Measurements from ENCODE around the gene MRPS22. TPM values are rescaled to one million over a fixed set of nuclear protein-coding genes. Genes with fewer than 3 reads are reported as not detected.

The MRPS22 gene
- total and polyA plus RNA-seq, 9 of the 15 experiments (the other 6 are each of a cell fraction or from before 2014, with no cell fraction given) = 148 to 397 (median 229) TPM

DNA sequence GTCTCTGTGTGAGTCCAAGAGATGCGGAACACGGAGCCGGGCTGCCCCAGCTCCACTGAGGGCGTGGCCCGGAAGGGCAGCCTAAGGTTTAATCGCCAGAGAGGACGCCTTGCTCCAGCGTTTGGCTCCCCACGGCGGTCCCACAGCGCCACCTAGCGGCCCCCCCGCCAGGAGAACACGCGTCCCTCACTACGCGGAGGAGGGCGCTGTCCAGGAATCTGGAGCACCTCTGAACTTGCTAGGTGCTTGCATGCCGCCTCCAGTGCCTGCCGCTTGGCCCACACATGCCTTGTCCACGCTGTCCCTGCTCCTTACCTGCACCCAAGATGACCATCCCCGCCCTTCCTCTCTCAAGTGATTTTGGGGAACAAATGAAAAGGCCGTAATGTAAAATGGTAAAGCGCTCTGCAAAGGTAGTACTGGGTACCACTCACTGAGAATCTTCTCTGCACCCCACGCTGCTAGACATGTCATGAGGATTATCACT is 14.4 kb upstream of the MRPS22 start (continued):
- TF ChIP-seq, protein P1, sequence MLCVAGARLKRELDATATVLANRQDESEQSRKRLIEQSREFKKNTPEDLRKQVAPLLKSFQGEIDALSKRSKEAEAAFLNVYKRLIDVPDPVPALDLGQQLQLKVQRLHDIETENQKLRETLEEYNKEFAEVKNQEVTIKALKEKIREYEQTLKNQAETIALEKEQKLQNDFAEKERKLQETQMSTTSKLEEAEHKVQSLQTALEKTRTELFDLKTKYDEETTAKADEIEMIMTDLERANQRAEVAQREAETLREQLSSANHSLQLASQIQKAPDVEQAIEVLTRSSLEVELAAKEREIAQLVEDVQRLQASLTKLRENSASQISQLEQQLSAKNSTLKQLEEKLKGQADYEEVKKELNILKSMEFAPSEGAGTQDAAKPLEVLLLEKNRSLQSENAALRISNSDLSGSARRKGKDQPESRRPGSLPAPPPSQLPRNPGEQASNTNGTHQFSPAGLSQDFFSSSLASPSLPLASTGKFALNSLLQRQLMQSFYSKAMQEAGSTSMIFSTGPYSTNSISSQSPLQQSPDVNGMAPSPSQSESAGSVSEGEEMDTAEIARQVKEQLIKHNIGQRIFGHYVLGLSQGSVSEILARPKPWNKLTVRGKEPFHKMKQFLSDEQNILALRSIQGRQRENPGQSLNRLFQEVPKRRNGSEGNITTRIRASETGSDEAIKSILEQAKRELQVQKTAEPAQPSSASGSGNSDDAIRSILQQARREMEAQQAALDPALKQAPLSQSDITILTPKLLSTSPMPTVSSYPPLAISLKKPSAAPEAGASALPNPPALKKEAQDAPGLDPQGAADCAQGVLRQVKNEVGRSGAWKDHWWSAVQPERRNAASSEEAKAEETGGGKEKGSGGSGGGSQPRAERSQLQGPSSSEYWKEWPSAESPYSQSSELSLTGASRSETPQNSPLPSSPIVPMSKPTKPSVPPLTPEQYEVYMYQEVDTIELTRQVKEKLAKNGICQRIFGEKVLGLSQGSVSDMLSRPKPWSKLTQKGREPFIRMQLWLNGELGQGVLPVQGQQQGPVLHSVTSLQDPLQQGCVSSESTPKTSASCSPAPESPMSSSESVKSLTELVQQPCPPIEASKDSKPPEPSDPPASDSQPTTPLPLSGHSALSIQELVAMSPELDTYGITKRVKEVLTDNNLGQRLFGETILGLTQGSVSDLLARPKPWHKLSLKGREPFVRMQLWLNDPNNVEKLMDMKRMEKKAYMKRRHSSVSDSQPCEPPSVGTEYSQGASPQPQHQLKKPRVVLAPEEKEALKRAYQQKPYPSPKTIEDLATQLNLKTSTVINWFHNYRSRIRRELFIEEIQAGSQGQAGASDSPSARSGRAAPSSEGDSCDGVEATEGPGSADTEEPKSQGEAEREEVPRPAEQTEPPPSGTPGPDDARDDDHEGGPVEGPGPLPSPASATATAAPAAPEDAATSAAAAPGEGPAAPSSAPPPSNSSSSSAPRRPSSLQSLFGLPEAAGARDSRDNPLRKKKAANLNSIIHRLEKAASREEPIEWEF (CRISPR knock-in tag; IDR thresholded peaks at IDR 0.05) = no peak
- no peak for TF ChIP-seq ZNF197 (CRISPR knock-in tag; IDR thresholded peaks at IDR 0.05; ENCODE audit: low read depth)
- TF ChIP-seq, protein P2, sequence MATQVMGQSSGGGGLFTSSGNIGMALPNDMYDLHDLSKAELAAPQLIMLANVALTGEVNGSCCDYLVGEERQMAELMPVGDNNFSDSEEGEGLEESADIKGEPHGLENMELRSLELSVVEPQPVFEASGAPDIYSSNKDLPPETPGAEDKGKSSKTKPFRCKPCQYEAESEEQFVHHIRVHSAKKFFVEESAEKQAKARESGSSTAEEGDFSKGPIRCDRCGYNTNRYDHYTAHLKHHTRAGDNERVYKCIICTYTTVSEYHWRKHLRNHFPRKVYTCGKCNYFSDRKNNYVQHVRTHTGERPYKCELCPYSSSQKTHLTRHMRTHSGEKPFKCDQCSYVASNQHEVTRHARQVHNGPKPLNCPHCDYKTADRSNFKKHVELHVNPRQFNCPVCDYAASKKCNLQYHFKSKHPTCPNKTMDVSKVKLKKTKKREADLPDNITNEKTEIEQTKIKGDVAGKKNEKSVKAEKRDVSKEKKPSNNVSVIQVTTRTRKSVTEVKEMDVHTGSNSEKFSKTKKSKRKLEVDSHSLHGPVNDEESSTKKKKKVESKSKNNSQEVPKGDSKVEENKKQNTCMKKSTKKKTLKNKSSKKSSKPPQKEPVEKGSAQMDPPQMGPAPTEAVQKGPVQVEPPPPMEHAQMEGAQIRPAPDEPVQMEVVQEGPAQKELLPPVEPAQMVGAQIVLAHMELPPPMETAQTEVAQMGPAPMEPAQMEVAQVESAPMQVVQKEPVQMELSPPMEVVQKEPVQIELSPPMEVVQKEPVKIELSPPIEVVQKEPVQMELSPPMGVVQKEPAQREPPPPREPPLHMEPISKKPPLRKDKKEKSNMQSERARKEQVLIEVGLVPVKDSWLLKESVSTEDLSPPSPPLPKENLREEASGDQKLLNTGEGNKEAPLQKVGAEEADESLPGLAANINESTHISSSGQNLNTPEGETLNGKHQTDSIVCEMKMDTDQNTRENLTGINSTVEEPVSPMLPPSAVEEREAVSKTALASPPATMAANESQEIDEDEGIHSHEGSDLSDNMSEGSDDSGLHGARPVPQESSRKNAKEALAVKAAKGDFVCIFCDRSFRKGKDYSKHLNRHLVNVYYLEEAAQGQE (IDR thresholded peaks at IDR 0.05; ENCODE audit: borderline replicate concordance) = peak; percentile 97
- TF ChIP-seq, protein P2 (CRISPR knock-in tag; IDR thresholded peaks at IDR 0.05; ENCODE audit: low read depth) = peak; percentile 87
- peak; percentile 8 to 82; a peak in 2 of 4 replicates for TF ChIP-seq RCOR1 (IDR thresholded peaks at IDR 0.05; ENCODE audit: borderline replicate concordance in 1 of 2, low read depth in 2 of 2, low read length in 2 of 2)
- TF ChIP-seq, protein P3, sequence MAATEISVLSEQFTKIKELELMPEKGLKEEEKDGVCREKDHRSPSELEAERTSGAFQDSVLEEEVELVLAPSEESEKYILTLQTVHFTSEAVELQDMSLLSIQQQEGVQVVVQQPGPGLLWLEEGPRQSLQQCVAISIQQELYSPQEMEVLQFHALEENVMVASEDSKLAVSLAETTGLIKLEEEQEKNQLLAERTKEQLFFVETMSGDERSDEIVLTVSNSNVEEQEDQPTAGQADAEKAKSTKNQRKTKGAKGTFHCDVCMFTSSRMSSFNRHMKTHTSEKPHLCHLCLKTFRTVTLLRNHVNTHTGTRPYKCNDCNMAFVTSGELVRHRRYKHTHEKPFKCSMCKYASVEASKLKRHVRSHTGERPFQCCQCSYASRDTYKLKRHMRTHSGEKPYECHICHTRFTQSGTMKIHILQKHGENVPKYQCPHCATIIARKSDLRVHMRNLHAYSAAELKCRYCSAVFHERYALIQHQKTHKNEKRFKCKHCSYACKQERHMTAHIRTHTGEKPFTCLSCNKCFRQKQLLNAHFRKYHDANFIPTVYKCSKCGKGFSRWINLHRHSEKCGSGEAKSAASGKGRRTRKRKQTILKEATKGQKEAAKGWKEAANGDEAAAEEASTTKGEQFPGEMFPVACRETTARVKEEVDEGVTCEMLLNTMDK (IDR thresholded peaks at IDR 0.05; ENCODE audit: borderline replicate concordance, insufficient read depth, low read depth, low read length, poor library complexity, severe bottlenecking) = peak; percentile 88
- TF ChIP-seq ZNF785 (CRISPR knock-in tag; IDR thresholded peaks at IDR 0.05) = no peak
- TF ChIP-seq, protein P4, sequence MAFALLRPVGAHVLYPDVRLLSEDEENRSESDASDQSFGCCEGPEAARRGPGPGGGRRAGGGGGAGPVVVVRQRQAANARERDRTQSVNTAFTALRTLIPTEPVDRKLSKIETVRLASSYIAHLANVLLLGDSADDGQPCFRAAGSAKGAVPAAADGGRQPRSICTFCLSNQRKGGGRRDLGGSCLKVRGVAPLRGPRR (CRISPR knock-in tag; IDR thresholded peaks at IDR 0.05) = no peak
- TF ChIP-seq ZNF780A (CRISPR knock-in tag; IDR thresholded peaks at IDR 0.05) = no peak
